Inflammatory macrophage treated with lipopolysaccharide for 1 hour (primary cell): Measurements from ENCODE around the gene DDX60.
"Not testable (repeated sequence)": the region's sequence is repeated elsewhere in the genome, so short reads cannot be mapped to it uniquely, and the experiment has no call there.

ENCODE experiments used
- DNase-seq, 2 donors: peaks; one replicate each; pipeline ENCODE4 v3.0.0-alpha.2; 2020 to 2022

DDX60 gene

DNA sequence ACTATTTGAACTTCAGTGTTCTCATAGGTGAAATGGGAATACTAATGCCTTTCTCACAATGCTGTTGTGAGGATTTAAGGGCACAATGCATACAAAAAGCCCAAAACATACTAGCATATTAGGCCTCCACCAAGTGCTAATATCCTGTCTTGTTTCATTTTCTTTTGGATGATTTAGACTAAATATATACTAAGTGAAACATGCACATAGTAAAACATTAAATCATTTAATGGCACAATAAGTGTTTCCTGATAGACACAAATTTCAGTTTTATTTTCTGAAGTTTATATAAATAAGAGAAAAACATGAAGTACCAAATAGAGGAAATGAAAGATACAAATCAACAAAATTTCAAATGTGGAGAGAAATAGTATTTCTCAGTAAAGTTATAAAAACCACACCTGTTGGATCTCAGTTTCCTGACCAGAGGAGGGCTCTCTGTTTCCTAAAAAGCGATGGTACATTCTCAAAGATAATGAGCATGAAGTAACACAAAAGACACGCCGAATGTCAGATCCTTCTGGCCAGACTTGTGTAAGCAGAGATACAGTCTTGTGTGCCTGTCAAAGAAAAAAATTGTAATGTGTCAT is 25.1 kb downstream of the DDX60 start:
- DNase-seq, result no peak

DNA sequence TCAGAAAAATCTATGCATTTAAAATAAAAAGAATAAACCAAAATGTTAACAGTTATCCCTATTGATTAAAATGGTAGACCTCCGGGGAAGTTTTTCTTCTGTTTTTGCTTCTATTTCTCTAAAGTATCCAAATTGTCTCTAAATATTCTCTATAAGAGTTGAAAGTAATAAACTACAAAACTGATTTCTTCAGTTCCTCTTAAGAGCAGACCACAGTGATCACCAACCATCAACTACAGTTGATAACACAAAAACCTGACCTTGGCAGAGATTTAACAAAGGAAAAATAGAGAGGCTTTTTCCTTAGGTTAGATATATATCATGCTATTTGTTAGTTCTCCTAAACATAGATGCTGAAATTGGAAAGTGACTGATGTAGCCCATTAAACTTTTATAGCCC is 27.3 kb downstream of the DDX60 start:
- no peak for DNase-seq

DNA sequence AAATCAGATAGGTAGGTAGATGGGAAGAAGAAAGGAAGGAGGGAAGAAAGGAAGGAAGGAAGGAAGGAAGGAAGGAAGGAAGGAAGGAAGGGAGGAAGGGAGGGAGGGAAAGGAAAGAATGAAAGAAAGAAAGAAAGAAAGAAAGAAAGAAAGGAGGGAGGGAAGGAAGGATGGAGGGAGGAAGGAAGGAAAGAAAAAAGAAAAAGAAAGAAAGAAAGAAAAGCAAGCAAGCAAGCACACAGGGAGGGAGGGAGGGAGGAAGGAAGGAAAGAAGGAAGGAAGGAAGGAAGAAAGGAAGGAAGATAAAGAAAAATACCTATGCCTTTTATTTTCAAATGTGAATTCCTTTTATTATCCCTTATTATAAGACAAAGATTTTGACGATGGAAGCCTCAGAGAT is 32.7 kb downstream of the DDX60 start:
- not testable (repeated sequence) for DNase-seq

DNA sequence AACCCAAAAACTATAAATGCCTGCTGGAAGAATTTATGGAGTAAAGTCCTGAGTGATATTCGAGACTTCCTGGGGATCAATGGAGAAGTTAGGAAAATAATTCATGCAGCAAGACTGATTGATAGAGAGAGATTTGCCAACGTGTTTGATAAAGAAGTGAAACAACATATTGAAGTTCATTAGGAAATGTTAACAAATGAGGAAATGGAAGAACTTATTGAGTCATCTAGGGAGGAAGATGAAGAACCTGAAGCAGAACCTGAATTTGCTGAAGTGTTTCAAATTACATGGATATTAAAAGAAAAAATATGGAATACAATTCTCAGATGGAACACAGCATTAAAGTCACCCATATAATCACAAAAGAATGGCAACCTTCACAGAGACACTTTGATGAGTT is 39.0 kb downstream of the DDX60 start:
- DNase-seq, result peak; percentile 15 to 33

DNA sequence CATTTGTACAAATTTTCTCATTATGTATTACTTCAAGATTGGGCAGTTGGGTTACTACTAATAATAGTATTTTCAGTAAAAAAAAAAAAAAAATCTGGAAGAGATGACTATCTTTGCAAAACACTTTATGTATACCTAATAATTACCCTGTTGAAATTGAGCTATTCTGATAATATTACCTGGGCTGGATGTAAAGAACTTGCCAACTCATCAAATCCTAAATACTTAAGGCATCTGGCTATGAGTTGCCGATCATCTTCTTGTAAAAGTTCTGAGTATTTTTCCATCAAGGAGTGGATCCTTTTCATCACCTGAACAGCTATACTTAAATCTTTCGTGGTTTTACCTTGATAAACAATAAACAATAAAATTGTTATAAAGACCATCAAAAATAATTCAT is 42.7 kb downstream of the DDX60 start:
- DNase-seq, result no peak

DNA sequence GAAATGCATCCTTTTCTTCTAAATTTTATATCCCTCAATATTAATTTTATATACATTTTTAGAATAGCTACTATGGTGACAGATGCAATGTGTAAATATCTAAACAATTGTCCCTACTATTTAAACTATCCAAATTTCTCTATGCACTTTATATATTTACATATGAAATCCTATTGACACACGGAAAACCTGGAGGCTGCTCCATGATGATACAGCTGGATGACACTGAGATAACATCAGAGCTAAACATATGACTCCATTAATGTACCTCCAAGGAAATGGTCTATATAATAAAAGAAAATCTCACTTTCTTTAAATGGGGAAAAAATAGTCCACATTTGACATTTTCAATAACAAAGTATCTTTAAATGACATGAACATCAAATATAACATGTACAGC is 43.7 kb downstream of the DDX60 start:
- no peak for DNase-seq

DNA sequence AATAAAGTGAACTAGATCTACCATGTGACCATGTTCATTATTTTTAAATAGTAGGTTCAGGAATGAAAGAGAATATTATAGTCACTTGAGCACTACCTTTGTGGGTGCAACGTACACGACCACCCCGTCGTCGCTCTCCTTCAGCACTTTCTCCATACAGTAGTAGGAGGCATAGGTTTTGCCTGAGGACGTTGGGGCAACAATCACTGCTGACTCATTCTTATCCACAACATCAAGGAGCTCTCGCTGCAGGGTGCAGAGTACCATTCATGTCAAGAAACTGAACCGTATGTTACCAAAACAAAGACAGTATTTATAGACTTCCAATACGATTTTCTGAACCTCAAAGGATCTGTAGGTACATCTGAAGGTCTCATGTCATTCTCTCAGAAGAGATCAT is 44.7 kb downstream of the DDX60 start:
- no peak for DNase-seq

DNA sequence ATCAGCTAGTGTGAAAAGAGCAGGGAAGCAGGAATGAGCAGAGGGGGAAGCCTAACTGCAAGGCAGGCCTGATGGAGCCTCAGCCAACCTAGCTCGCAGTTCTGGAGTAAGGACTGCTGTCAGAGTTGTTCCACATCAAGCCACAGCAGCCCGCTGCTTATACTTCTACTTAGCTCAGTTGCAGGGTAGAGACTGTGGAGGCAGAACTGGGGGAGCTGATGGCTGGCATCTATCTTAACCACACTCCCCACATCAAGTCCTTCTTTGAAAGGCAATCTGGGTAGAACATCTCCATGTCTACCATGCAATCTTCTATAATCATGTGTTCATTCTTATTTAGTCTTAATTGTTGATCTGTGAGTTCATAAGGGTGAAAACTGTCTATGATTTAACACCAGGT is 46.1 kb downstream of the DDX60 start:
- no peak for DNase-seq

DNA sequence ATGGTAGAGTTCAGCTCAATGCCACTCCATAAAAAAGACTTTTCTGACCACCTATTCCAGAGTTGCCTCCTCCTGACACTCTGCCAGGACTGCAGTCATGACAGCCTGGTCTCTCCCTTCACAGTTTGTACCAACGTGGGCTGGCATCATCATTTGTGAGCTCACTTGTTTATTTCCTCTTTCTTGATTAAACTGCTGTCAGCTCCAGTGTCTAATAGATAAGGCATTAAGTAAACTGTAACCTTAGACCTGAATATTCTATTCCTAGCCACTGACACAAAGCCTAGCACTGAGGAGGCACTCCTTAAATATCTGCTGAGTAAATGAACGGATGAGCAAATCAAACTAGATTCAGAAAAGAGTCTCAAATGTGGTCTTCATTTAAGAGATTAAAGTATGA is 48.7 kb downstream of the DDX60 start:
- DNase-seq, result no peak

DNA sequence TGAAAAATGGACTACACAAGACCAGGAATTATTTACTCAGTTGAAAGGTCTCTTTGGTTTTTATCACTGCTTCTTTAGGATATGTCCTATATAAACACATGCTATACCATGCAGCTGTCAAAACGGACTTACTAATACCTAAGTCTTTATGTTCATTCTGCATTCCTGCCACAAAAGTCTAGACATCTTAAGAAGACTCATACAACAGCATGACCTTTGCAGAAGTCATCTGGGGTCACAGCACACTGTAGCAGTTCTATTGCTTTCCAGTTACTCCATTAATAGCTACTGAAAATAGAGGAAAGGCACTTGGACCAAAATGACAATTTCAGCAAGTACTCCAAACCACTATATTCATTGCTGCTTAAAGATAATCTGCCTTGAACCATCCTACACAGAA is 53.2 kb downstream of the DDX60 start:
- DNase-seq, result no peak

DNA sequence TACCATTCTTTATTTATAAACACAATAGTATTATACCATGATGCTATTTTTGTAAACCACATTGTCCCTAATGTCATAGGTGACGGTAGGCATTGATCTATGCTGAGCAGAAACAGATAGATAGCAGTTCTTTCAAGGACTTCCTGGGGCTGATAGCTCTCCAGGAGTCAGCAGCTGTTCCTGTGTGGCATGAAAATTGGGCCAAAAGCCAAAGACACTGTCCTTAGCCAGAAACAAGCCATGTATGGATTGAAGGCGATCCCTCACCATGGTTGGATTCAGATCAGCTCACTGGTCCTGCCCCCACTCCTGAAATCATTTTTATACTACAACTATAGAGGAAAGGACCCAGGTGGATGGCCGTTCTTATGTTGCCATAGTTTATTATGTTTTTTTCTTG is 53.6 kb downstream of the DDX60 start:
- DNase-seq, result no peak

DNA sequence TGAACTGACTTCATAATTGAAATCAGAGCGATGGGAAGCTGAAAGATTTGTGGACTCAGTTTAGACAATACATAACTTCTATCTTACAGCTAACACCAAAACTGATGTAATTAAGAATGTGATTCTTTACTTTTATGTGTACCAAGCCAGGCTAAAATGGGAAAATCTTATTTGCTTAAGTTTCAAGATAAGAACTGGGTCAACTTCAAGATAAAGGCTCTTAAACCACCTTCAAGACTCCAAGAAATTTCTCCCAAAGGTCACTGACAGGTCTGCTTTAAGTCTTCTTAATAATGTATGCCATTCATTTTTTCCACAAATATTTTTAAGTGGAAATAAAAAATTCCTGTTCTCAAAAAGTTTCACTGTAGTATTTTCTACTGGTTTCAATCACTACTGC is 55.5 kb downstream of the DDX60 start:
- no peak for DNase-seq

DNA sequence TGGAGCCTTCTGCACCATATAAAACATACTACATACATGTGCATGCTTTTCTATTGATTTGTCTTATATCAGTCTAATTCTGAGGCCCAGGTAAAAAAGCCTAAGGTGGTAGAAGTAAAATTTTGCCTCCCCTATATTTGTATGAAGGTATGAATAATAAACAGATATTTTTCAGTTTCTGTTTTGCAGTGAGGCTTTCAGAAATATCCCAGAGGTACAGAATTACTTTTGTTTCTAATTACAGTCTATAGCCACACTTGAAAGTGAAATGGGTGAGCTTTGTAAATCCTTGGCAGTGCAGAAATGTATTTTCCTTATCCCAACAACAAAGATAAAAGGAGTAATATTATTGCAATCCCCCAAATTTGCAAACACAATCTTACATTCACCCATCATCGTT is 59.5 kb downstream of the DDX60 start:
- DNase-seq, result no peak

DNA sequence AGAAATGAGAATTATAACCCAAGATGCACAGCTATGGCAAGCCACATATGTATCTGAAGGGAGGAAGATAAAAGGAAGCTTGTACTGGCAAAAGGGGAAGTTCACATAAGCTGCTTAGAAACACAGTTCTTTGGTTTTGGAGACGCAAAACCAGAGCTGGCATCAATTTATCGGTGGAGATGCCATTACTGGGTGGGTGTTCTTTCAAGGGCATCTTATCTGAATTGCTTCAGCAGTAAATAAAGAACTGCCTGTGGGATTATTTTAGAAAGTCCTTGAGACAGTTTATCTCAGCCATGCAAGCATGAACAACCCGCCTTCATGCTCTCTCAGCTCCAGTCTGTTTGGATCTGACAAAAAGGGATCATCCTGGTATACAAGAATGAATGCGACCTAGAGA is 60.8 kb downstream of the DDX60 start:
- DNase-seq, result no peak

DNA sequence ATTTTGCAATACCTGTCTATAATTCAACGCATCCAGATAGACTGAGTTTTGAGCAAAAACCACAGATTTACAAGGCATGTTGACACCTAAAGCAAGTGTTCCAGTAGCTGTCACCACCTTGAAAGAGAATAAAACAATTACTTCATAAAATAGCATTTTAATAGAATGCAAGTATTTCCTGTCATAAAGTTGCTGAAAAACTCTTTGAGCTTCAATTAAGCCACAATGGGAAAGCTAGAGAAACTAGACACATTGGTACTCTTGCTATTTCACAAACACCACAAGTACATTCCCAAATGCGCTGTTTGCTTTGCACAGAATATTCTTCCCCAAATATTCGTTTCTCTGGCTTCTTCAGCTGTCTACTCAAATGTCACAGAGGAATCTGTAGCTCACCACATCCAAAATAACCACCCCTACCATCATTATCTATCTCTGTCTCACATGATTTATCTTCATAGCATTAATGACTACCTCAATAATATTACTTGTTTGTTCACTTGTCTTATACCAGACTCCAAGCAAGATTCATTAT is 70.3 kb downstream of the DDX60 start:
- no peak for DNase-seq

DNA sequence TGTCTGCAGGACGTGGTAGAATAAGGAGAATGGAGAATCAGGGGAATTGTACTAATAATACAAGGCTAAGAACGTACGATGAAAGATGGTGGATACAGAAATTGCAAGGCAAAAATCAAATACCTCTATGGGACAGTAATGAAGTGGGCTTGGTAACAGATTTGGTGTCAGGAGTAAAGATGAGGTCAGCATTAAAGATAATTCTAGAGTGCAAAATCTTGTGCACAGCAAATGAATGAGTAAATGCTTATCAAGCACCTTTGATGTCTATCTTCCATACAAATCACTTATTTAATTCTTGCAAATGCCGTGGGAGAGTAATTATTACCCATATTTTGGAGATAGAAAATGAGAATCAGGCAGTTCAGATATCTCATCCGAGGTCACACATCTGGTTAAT is 70.9 kb downstream of the DDX60 start:
- DNase-seq, result no peak

DNA sequence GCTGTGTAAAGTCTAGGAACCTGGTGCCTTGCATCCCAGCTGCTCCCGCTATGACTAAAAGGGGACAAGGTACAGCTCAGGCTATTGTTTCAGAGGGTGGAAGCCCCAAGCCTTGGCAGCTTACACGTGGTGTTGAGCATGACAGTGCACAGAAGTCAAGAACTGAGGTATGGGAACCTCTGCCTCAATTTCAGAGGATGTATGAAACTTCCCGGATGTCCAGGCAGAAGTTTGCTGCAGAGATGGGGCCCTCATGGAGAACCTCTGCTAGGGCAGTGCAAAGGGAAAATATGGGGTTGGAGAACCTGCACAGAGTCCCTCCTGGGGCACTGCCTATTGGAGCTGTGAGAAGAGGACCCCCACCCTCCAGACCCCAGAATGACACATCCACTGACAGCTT is 76.6 kb downstream of the DDX60 start:
- DNase-seq, result no peak

DNA sequence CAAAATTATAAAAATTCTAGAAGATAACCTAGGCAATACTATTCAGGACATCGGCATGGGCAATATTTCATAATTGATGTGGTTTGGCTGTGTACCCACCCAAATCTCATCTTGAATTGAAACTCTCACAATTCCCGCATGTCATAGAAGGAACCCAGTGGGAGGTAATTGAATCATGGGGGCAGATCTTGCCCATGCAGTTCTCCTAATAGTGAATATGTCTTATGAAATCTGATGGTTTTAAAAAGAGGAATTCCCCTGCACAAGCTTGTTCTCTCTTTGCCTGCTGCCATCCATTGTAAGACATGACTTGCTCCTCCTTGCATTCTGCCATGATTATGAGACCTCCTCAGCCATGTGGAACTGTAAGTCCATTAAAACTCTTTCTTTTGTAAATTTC is 77.7 kb downstream of the DDX60 start:
- DNase-seq, result peak; percentile 55 to 60

DNA sequence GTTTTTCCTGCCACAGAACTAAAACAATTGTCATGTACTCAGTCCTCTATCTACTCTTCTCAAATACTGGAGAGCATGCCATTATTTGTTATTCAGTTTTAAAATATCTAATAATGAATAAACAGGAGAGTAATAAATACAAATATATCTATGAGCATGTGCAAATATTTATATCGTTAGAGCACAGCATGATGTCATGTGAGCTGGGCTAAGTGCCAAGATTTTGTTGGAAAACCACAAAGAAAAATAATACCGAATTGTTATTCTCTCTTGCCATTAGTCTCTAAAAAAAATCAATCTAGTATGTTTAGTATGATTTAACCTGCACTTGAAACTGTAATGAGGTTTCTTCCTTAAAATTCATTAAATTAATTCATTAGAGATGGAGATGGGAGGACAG is 97.3 kb downstream of the DDX60 start:
- no peak for DNase-seq

DNA sequence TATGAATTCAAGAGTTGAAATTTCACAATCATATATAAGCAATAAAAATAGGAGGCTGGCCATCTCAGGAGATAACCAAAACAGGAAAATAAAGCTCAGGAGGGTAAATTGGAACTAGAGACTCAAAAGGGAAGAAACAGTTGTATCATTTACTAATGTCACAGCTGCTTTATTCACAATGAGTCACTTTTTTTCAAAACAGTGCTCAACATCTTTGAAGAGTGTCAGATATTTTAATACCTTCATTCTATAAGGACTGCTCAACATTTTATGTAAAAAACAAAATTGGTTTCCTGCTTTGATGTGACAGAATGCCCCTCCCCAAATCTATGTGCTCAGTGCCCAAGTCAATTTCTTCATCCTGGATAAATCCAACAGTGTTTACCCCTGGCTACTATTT is 97.7 kb downstream of the DDX60 start:
- DNase-seq, result no peak

DNA sequence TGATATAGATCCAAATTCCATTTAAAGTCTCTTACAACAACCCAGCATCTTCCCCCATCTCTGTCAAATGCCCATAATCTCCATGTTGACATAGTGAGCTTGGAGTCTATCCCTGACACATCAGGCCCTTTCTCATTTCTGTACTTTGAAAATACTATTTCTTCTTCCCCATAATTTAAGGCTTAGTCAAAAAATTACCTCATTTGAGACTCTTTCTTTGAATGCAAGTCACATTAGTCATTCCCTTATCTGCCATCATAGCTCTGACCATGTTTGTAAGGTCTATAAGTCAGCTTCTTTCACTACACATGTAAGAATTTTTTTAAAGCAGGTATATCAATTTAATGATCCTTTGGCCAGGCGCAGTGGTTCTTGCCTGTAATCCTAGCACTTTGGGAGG is 99.9 kb downstream of the DDX60 start:
- DNase-seq, result no peak

DNA sequence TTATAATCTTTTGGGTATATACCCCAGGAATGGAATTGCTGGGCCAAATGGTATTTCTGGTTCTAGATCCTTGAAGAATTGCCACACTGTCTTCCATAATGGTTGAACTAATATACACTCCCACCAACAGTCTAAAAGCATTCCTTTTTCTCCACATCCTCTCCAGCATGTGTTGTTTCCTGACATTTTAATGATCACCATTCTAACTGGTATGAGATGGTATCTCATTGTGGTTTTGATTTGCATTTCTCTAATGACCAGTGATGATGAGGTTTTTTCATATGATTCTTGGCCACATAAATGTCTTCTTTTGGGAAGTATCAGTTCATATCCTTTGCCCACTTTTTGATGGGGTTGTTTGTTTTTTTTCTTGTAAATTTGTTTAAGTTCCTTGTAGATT is 105.0 kb downstream of the DDX60 start:
- not testable (repeated sequence) for DNase-seq

DNA sequence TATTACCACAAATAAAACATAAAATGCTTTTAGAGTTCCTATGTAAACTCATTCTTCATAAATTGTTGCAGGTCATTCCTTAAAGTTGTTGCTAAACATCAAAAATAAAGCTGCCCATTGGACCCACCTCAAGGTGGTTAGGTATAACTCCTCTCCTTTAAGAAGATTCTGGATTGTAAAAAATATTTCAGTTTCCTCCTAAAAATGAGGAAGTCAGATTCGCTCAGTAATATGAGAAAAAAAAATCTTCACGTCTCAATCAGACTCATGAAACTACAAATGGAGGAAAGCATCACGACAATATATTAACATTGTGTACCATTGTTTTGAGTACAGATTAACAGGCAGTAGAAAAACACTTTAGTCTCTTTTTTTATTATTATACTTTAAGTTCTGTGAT is 105.9 kb downstream of the DDX60 start:
- DNase-seq, result no peak

DNA sequence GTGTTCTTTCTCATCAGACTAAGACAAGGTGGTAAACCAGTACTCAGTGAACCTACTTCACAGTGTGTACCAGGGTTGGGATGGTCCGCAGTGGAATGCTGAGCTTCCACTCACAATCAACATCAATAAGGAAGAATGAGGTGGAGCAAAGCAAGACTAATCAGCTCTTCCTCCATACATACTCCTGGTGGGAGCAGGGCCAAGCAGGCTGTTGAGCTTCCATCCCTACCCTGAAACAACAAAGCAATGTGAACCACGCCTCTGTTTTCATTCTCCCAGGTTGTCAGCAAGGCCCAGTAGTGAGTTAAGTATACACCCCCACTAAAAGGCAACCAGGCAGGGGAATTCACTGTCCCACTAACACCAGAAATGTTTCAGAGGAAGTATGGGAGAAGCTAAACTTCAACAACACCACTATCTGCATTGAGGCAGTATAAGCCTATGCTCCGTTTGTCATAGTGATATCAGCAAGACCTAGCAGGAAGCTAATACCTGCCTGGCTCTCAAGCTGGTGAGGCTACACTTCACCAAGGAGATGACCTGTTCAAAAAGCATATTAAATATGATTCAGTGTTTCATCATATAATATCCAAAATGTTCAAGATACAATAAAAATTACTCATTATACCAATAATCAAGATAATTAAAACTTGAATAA is 109.5 kb downstream of the DDX60 start:
- DNase-seq, result no peak
